Endodermal cell (in vitro differentiated cells): ENCODE measurements around the gene ERG. TPM values are rescaled to one million over a fixed set of nuclear protein-coding genes. Genes with fewer than 3 reads are reported as not detected.

Experiments
- DNase-seq: peaks from one replicate; pipeline ENCODE4 v3.0.0-alpha.2; 2017
- H3K27ac ChIP-seq: 2 replicates; pipeline ENCODE4 v1.5.1; 2013; ENCODE audit warnings: mild to moderate bottlenecking, low read depth, low read length, moderate library complexity
- H3K27me3 ChIP-seq: 2 replicates; pipeline ENCODE4 v1.6.1; 2013; ENCODE audit warnings: mild to moderate bottlenecking, low read length, moderate library complexity; ENCODE audit not compliant: insufficient read depth, control insufficient read depth, poor library complexity, severe bottlenecking
- H3K36me3 ChIP-seq: 2 replicates; pipeline ENCODE4 v1.7.0; 2013; ENCODE audit warnings: mild to moderate bottlenecking, low read length, moderate library complexity; ENCODE audit not compliant: control insufficient read depth, insufficient read depth
- H3K4me1 ChIP-seq: one replicate; pipeline ENCODE4 v1.7.0; 2013; ENCODE audit warnings: low read length; ENCODE audit not compliant: control insufficient read depth, insufficient read depth
- H3K4me3 ChIP-seq: 2 replicates; pipeline ENCODE4 v1.5.1; 2013; ENCODE audit warnings: mild to moderate bottlenecking, low read length, moderate library complexity
- H3K9ac ChIP-seq: 2 replicates; pipeline ENCODE4 v1.6.1; 2013; ENCODE audit warnings: mild to moderate bottlenecking, low read length, moderate library complexity; ENCODE audit not compliant: poor library complexity, severe bottlenecking; ENCODE audit errors: extremely low read depth
- H3K9me3 ChIP-seq: 2 replicates; pipeline ENCODE4 v1.6.1; 2013; ENCODE audit warnings: mild to moderate bottlenecking, low read length, moderate library complexity; ENCODE audit not compliant: control insufficient read depth
- H3K27ac Mint-ChIP-seq: 2 replicates; pipeline ENCODE4 v1.8.0; 2020; ENCODE audit warnings: mixed read lengths
- H3K27me3 Mint-ChIP-seq: 2 replicates; pipeline ENCODE4 v1.8.0; 2021; ENCODE audit warnings: mild to moderate bottlenecking, mixed read lengths; ENCODE audit not compliant: insufficient read depth
- H3K36me3 Mint-ChIP-seq: 2 replicates; pipeline ENCODE4 v1.8.0; 2020; ENCODE audit warnings: low read depth, mixed read lengths
- H3K4me1 Mint-ChIP-seq: 2 replicates; pipeline ENCODE4 v1.8.0; 2020; ENCODE audit warnings: mixed read lengths
- H3K4me3 Mint-ChIP-seq: 2 replicates; pipeline ENCODE4 v1.8.0; 2020; ENCODE audit warnings: mild to moderate bottlenecking, moderate library complexity, mixed read lengths
- H3K9me3 Mint-ChIP-seq: 2 replicates; pipeline ENCODE4 v1.8.0; 2020; ENCODE audit warnings: mild to moderate bottlenecking, mixed read lengths
- CTCF ChIP-seq: fragments of 200-600 bp; sonication (generic); conservative IDR thresholded peaks from 2 replicates; pipeline ENCODE4 v1.5.0; 2021; ENCODE audit warnings: antibody characterized with exemption, mild to moderate bottlenecking
- WGBS, 2 experiments: methylation state at CpG; one replicate each; pipeline versions ENCODE4 v1.1.5 to v1.1.7; 2013; ENCODE audit warnings: missing lambda C conversion rate in 2 of 2, mixed read lengths in 1 of 2; ENCODE audit not compliant: insufficient coverage in 1 of 2, insufficient read length in 1 of 2; 5-methylcytosine and 5-hydroxymethylcytosine counted together
- total RNA-seq, 2 donors: library from RNA; stranded (reverse); fragmentation: NEBNext Ultra II Directional in 1 of 2; extraction: Animal tissue kit (Norgen Biotek cat#: 25700) in 1 of 2; gene quantifications; 2 replicates in 1 of 2; 3 replicates in 1 of 2; pipeline ENCODE4 v1.2.1, GENCODE V29; 2021

ERG gene
- total RNA-seq, 2 donors from 2014 or later, result not detected

- Histone ChIP-seq H3K27me3 (no peaks in the 10 kb centered on the region), H3K4me3 (no peak overlapping the region), H3K9me3 (no peaks in the 10 kb centered on the region), H3K9ac (no peak overlapping the region), H3K36me3 (no peaks in the 10 kb centered on the region), H3K4me1 (peaks cover 10% of the 10 kb centered on the region), H3K27ac (no peak overlapping the region)
- no peak for TF ChIP-seq CTCF
- no peaks in the 10 kb centered on the region for H3K9me3 Mint-ChIP-seq
- no peak overlapping the region for H3K27ac Mint-ChIP-seq
- WGBS, 2 experiments, result 94 to 100% methylated on average over 3 to 4 of the region's 4 CpGs
- no peaks in the 10 kb centered on the region for H3K36me3 Mint-ChIP-seq
- peaks cover 12% of the 10 kb centered on the region for H3K27me3 Mint-ChIP-seq
- no peak overlapping the region for H3K4me3 Mint-ChIP-seq
- DNase-seq, result no peak
- H3K4me1 Mint-ChIP-seq, result peaks cover 41% of the 10 kb centered on the region
These were observed 142.9 kb downstream of the ERG start for GRCh38 chr21:38355353-38355752.

- H3K27me3 ChIP-seq, result no peaks in the 10 kb centered on the region
- Mint-ChIP-seq H3K36me3 (no peaks in the 10 kb centered on the region), H3K4me3 (no peak overlapping the region), H3K27me3 (peaks cover 10% of the 10 kb centered on the region), H3K27ac (no peak overlapping the region), H3K4me1 (peaks cover 44% of the 10 kb centered on the region), H3K9me3 (no peaks in the 10 kb centered on the region)
- no peak for DNase-seq
- TF ChIP-seq CTCF, result no peak
- H3K27ac ChIP-seq, result no peak overlapping the region
- no peaks in the 10 kb centered on the region for H3K36me3 ChIP-seq
- H3K4me1 ChIP-seq, result peaks cover 10% of the 10 kb centered on the region
- H3K9ac ChIP-seq, result no peak overlapping the region
- WGBS, 2 experiments, result 85 to 100% methylated on average over 1 to 2 of the region's 2 CpGs
- no peak overlapping the region for H3K4me3 ChIP-seq
- H3K9me3 ChIP-seq, result no peaks in the 10 kb centered on the region
These were observed 143.5 kb downstream of the ERG start for GRCh38 chr21:38354746-38355145.

GRCh38 chr21:38354231-38354630, 144.0 kb downstream of the ERG start:
- Histone ChIP-seq H3K4me1 (peaks cover 10% of the 10 kb centered on the region), H3K9ac (no peak overlapping the region), H3K4me3 (no peak overlapping the region), H3K27me3 (no peaks in the 10 kb centered on the region), H3K27ac (no peak overlapping the region), H3K9me3 (no peaks in the 10 kb centered on the region), H3K36me3 (no peaks in the 10 kb centered on the region)
- Mint-ChIP-seq H3K36me3 (no peaks in the 10 kb centered on the region), H3K4me3 (no peak overlapping the region), H3K27me3 (peaks cover 7% of the 10 kb centered on the region), H3K4me1 (peaks cover 44% of the 10 kb centered on the region), H3K9me3 (no peaks in the 10 kb centered on the region), H3K27ac (no peak overlapping the region)
- 93 to 97% methylated on average over 10 of the region's 10 CpGs for WGBS, 2 experiments
- no peak for DNase-seq
- TF ChIP-seq CTCF, result no peak
